Subcutaneous adipose tissue (tissue), 4 donors: ENCODE results near the gene SLAMF8. TPM values are rescaled to one million over a fixed set of nuclear protein-coding genes. Genes with fewer than 3 reads are reported as not detected.

ENCODE experiments used
- total RNA-seq, 4 donors: library from RNA; depleted of rRNA; stranded (reverse); fragments of >200 nt; gene quantifications; one replicate each; pipeline ENCODE4 v1.1.0, GENCODE V29; 2016
- TF ChIP-seq, protein P1 (sequence below): fragments of 450-650 bp; IDR thresholded peaks from one replicate; pipeline ENCODE4 v1.5.1; 2016; ENCODE audit warnings: low read depth, mild to moderate bottlenecking, control low read depth, antibody characterized with exemption, moderate library complexity

Gene SLAMF8
- total RNA-seq, 4 donors from 2014 or later, result 8.3 to 79.9 (median 14.4) TPM

DNA sequence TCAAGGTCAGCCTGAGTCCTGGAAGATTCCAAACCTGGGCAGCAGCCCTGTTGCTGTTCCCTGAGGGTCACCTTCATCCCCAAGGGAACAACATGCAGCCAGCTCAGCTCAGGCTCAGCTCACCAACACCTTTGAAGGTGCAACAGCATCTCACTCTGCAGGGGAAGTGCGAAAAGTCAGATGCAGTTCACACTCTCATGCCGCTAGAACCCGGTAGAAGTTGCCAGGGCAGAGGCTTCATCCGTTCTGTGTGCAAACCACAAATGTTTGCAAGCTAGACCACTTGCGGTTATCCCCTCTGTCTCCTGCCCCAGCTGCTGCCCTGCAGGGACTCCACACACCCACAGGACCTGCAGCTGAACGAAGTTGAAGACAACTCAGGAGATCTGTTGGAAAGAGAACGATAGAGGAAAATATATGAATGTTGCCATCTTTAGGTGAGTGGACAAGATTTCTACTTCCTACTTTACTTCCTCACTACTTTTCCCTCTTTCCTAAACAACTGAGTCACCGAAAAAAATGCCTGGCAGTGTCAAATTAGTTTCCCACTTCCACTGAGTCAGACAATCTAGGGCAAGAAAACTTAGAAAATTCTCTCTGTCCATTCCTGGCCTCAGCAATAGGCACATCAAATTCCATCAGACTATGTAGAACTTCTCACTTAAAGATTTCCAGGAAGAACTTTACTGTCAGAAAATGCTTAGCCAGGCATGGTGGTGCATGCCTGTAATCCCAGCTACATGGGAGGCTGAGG is 26.3 kb upstream of the SLAMF8 start:
- TF ChIP-seq, protein P1, sequence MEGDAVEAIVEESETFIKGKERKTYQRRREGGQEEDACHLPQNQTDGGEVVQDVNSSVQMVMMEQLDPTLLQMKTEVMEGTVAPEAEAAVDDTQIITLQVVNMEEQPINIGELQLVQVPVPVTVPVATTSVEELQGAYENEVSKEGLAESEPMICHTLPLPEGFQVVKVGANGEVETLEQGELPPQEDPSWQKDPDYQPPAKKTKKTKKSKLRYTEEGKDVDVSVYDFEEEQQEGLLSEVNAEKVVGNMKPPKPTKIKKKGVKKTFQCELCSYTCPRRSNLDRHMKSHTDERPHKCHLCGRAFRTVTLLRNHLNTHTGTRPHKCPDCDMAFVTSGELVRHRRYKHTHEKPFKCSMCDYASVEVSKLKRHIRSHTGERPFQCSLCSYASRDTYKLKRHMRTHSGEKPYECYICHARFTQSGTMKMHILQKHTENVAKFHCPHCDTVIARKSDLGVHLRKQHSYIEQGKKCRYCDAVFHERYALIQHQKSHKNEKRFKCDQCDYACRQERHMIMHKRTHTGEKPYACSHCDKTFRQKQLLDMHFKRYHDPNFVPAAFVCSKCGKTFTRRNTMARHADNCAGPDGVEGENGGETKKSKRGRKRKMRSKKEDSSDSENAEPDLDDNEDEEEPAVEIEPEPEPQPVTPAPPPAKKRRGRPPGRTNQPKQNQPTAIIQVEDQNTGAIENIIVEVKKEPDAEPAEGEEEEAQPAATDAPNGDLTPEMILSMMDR, result no peak

DNA sequence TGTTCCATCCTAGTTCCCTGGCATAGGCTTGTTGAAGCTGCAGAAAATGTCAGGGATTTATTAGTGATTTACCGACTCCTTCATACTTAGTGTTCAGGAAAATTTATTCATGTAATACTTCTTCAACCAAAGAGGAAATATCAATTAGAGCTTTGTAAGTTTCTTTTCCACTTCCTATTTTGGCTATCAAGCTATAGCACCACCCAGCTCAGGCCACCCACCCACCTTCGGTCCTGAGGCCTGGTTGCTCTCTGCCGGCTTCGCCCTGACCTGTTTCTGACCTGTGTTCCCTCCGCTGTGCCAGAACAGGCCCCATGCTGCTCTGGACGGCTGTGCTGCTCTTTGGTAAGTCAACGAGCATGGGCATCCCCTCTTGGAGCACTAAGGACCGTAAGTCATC is 24.6 kb upstream of the SLAMF8 start, which contains the start of gene FCRL6:
TSS of gene FCRL6 (plus strand) at position 250 of the 400 bp plus-strand sequence. CDS start at position 315, 65 bp downstream.
- TF ChIP-seq, protein P1, result no peak

DNA sequence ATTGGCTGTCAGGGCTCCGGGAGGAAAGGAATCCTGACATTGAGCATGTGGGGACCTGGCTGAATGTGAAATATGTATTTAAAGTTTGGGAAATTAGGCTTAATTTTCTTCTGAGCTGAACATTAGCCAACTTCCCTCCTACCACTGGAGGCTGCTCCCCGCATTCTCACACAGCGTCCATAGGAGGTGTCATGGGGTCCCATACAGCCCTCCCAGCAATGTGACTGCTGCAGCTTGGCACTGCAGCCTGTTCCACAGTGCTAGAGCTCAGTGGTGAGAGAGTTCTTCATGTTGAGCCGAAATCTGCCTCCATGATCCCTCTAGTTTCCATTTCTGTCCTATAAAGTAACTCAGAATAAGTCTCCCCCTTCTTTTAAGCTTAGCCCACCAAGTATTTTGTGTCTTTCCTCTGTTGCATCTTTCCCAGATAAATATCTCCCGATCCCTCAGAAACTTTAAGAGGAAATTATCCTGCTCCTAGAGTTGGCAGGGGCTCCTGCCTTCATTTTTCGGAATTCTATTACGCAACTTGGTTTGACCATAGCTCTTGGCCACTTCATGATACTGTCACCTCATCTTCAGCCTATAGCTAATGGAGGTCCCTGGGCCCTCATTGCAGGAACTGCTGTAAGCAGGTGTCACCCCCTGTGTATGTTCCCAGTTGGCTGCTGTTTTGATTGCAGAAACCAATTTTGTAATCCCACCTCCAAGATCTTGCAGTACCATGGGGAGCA is 22.6 kb upstream of the SLAMF8 start:
- TF ChIP-seq, protein P1, result no peak

DNA sequence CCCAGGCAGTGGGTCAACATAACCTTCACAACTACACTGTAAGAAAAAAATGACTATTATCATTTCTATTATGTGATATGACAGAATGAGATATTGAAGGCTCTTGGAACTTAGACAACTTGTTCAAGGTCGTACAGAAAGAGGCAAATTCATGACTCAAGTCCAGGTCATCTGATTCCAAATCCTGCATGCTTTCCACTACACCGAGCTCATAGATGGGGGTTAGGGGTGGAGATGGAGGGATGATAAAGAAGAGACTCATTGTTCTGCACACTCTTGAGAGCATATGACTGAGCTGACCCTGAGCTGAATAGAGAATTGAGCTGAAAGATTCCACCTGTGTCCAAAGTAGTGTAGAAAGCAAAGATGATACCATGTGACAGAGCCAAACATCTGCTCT is 21.7 kb upstream of the SLAMF8 start:
- TF ChIP-seq, protein P1, result no peak

DNA sequence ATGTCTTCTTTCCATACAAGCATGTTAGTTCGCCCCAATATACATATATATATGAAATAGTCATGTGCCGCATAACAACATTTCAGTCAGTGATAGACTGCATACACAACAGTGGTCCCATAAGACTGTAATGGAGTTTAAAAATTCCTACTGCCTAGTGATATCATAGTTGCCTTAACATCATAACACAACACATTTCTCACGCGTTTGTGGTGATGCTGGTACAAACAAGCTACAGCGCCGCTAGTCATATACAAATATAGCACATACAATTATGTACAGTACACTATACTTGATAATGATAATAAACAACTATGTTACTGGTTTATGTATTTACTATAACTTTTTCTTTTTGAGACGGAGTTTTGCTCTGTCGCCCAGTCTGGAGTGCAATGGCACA is 10.7 kb upstream of the SLAMF8 start:
- TF ChIP-seq, protein P1, result no peak

DNA sequence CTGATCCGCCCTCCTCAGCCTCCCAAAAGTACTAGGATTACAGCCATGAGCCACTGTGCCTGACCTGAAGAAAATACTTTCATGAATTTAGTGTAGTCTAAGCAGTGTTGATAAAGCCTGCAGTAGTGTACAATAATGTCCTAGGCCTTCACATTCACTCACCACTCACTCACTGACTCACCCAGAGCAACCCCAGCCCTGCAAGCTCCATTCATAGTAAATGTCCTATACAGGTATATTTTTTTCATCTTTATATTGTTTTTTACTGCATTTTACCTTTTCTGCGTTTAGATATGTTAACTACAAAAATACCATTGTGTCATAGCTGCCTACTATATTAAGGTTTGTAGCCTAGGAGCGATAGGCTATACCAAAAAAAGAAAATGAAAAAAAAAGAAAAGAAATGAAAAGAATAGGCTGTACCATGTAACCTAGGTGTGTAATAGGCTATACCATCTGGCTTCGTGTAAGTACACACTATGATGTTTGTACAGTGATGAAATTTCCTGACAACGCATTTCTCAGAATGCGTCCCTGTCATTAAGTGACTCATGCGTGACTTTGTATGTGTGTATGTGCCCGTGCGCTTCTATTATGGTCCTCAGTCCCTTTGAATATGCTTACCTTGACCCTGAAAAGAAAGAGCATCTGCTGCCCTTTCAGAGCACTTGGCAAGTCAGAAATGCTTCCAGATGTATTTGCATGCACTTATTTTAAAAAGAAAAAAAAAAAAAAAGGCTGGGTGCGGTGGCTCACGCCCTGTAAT is 9.2 kb upstream of the SLAMF8 start:
- TF ChIP-seq, protein P1, result no peak
